ENCODE measurements around the gene SORCS2. TPM values are rescaled to one million over a fixed set of nuclear protein-coding genes. Genes with fewer than 3 reads are reported as not detected.

The SORCS2 gene
- total RNA-seq, 1 experiment from 2014 or later: 0.05 TPM

DNA sequence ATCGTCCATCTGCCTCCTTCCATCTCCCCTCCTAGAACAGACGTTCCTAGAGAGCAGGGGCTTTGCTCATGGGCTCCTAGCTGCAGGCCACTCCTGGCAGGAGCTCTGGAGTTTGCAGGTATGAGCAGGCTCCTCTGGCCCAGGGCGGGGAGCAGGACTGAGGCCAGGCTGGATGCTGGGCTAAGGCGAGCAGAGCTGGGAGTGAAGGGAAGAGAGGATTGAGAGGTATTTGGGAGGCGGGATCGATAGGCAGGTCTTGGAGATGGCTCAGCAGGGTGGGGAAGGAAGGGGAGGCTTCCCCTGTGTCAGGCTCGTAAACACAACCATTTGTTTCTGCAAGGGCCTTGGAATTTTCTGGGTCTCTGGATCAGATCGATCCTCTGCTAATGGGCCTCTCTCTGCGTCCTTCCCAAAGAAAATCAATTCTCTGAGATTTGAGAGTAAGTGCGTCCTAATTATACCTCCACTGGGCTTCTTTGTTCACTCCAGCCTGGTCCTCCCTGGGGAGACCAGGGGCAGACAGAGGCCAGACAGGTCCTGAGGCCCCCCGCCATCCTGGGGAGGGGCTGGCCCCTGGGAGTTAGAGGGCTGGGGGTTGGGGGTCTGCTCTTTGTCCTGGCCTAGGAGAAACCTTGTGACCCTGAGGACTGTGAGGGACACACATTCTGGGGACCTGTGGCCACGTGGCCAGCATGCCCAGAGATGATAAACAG lies 337.2 kb downstream of the SORCS2 start:
- Histone ChIP-seq H3K4me1 (replicated peaks) (no peaks in the 10 kb centered on the region), H3K9me3 (replicated peaks) (no peaks in the 10 kb centered on the region), H3K4me3 (no peak overlapping the region), H3K27me3 (replicated peaks) (peaks cover 5% of the 10 kb centered on the region; the same call in 1 of the 2 replicates), H3K27ac (no peak overlapping the region), H3K36me3 (no peaks in the 10 kb centered on the region)
- no peak for DNase-seq (ENCODE audit: low read depth in 1 of 2, low spot score in 2 of 2)

DNA sequence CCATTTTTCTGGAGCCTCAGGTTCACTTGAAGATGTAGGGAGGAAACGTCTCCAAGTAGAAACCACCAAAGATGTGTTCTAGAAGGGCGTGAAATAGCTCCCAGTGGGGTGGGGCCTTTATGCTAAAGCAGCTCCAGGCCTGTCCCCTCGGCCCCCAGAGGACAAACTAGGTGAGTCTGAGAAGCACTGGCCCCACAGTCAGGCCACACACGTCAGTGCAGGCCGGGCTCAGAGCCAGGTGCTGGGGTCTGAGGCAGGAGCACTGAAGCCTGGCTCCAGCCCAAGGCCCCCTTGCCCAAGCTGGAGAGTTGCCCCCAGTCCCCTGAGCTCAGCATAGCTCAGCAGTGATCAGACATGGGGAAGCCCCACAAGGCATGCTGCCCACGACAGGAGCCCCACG lies 337.7 kb downstream of the SORCS2 start:
- Histone ChIP-seq H3K36me3 (no peaks in the 10 kb centered on the region), H3K9me3 (replicated peaks) (no peaks in the 10 kb centered on the region), H3K27me3 (replicated peaks) (0 out of 2 replicates have a peak, but pooled peaks cover 3% of the 10 kb centered on the region), H3K4me3 (no peak overlapping the region), H3K4me1 (replicated peaks) (no peaks in the 10 kb centered on the region), H3K27ac (no peak overlapping the region)
- no peak for DNase-seq (ENCODE audit: low read depth in 1 of 2, low spot score in 2 of 2)

DNA sequence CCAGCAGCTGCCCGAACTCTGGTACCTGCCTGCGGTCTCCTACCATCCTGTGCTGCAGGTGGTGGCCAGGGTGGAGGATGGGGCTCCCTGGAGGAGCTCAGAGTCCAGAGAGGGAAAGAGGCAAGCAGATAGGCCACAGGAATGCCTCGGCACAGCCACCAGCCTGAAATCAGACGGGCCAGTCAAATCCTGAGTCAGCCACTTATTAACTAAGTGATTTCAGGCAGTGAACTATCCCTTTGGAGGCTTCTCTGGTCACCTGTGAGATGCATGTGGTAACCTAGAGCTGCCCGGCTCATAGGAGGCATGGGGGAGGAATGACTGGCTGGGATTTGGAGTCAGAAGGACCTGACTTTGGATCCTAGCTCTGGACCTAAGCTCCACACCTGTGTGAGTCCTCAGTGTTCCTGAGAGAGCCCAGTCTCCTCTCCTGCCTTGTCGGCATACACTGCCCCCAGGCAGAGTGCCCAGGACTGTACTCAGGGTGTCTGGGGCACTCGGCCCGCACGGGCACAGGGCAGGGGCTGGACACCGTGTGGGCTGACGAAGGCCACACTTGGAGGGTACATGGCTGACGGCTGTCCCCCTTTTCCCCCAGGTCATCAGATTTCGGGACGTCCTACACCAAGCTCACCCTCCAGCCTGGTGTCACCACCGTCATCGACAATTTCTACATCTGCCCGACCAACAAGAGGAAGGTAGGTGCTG lies 338.7 kb downstream of the SORCS2 start:
- no peaks in the 10 kb centered on the region for H3K4me1 ChIP-seq (replicated peaks)
- no peak overlapping the region for H3K27ac ChIP-seq
- H3K9me3 ChIP-seq (replicated peaks): no peaks in the 10 kb centered on the region
- 0 out of 2 replicates have a peak, but pooled peaks cover 3% of the 10 kb centered on the region for H3K27me3 ChIP-seq (replicated peaks)
- no peak for DNase-seq (ENCODE audit: low read depth in 1 of 2, low spot score in 2 of 2)
- no peaks in the 10 kb centered on the region for H3K36me3 ChIP-seq
- no peak overlapping the region for H3K4me3 ChIP-seq

DNA sequence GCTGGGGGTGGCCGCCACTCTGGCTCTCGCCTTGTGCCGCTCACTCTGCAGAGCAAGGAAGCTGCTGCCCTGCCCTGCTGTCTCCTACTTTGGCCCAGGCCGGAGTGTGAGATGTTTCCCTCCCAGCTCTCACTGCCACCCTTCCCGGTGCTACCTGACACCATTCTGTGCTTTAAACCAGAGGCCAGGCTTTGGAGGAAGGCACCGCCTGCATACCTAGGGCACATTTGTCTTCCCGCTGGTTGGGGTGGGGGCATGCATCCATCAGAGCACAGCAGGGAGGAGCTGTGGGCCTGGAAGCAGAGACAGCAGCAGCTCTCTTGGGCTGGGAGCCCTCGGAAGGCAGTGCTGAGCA lies 339.3 kb downstream of the SORCS2 start:
- H3K27me3 ChIP-seq (replicated peaks): 0 out of 2 replicates have a peak, but pooled peaks cover 3% of the 10 kb centered on the region
- H3K27ac ChIP-seq: no peak overlapping the region
- no peak for DNase-seq (ENCODE audit: low read depth in 1 of 2, low spot score in 2 of 2)
- no peaks in the 10 kb centered on the region for H3K9me3 ChIP-seq (replicated peaks)
- H3K4me3 ChIP-seq: no peak overlapping the region
- no peaks in the 10 kb centered on the region for H3K4me1 ChIP-seq (replicated peaks)
- H3K36me3 ChIP-seq: no peaks in the 10 kb centered on the region

DNA sequence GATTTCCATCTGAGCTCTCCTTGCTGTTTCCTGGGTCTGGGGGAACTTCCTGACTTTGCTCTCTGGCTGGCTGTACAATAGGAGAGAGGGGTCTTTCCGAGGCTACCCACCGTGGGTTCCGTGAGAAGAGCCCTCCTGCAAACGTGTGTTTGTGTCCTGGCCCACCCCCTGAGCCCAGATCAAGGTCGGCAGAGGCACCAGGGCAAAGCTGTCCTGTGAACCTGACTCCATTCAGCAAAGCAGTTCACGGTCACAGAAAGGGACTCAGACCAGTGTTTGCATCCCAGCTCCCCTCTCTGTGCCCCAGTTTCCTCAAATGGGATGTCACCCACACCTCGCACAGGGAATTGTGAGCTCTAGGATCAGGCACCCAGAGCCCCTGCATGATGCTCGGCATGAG lies 339.7 kb downstream of the SORCS2 start:
- H3K36me3 ChIP-seq: no peaks in the 10 kb centered on the region
- no peak overlapping the region for H3K27ac ChIP-seq
- H3K4me1 ChIP-seq (replicated peaks): no peaks in the 10 kb centered on the region
- 0 out of 2 replicates have a peak, but pooled peaks cover 3% of the 10 kb centered on the region for H3K27me3 ChIP-seq (replicated peaks)
- H3K4me3 ChIP-seq: no peak overlapping the region
- no peaks in the 10 kb centered on the region for H3K9me3 ChIP-seq (replicated peaks)
- DNase-seq (ENCODE audit: low read depth in 1 of 2, low spot score in 2 of 2): no peak

DNA sequence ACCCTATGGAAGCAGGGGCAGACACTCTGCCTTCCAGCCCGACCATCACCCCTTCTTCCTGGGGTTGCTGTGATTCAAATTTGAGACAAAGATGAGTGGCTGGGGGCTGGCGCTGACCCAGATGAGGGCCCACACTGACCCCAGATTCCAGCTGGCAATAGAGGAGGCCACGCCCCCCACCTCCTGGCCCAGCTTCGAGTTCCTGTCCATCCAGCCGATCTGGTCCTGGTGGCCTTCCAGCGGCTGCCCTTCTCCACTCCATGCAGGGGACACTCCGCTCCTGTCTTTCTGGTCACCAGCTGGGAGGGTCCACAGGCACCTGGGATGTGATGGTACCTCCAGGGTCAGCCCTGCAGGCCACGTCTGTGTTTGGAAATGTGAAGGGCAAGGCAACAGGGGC lies 340.9 kb downstream of the SORCS2 start:
- Histone ChIP-seq H3K27ac (no peak overlapping the region), H3K27me3 (replicated peaks) (0 out of 2 replicates have a peak, but pooled peaks cover 3% of the 10 kb centered on the region), H3K4me3 (no peak overlapping the region), H3K9me3 (replicated peaks) (no peaks in the 10 kb centered on the region), H3K36me3 (no peaks in the 10 kb centered on the region), H3K4me1 (replicated peaks) (no peaks in the 10 kb centered on the region)
- no peak for DNase-seq (ENCODE audit: low read depth in 1 of 2, low spot score in 2 of 2)

DNA sequence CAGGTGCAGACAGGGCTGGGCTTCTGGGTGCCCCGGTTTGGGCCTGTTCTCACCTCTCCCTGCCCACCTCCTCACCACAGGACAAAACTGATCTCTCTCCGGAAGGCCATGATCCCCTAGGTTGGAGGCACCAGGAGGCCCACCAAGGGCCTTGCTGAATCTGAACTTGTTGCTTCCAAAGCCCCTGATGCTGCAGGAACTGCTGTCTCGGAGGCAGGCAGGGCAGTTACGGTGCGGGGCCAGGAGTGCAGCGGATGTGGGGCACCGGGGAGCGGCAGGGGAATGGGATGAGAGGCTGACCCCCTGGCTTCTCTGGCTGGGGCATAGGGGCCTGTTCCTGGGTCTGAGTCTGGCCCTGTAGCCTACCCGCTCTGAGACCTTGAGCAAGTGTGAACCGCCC lies 342.8 kb downstream of the SORCS2 start:
- no peaks in the 10 kb centered on the region for H3K4me1 ChIP-seq (replicated peaks)
- H3K27ac ChIP-seq: no peak overlapping the region
- DNase-seq (ENCODE audit: low read depth in 1 of 2, low spot score in 2 of 2): no peak
- no peaks in the 10 kb centered on the region for H3K36me3 ChIP-seq
- 0 out of 2 replicates have a peak, but pooled peaks cover 3% of the 10 kb centered on the region for H3K27me3 ChIP-seq (replicated peaks)
- H3K4me3 ChIP-seq: no peak overlapping the region
- H3K9me3 ChIP-seq (replicated peaks): no peaks in the 10 kb centered on the region

DNA sequence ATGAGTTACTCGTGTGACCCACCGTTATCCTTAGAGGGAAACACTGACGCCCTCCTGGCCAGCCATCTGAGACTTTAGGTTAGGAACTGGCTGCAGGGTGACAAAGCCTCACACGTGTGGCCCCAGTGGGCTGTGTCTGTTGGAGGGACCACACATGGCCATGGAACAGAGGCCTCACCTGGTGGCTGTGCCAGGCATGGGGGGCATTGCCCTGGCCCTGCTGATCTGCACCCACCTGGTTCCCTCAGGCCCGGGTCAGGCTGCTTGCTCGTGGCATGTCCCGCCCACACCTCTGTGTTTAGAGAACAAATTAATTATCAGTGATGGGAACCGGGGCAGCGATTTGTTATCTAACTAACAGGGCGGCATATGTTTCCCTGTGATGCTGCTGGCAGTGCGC lies 343.3 kb downstream of the SORCS2 start:
- Histone ChIP-seq H3K9me3 (replicated peaks) (no peaks in the 10 kb centered on the region), H3K4me3 (no peak overlapping the region), H3K36me3 (no peaks in the 10 kb centered on the region), H3K27ac (no peak overlapping the region), H3K4me1 (replicated peaks) (no peaks in the 10 kb centered on the region), H3K27me3 (replicated peaks) (0 out of 2 replicates have a peak, but pooled peaks cover 3% of the 10 kb centered on the region)
- DNase-seq (ENCODE audit: low read depth in 1 of 2, low spot score in 2 of 2): no peak

DNA sequence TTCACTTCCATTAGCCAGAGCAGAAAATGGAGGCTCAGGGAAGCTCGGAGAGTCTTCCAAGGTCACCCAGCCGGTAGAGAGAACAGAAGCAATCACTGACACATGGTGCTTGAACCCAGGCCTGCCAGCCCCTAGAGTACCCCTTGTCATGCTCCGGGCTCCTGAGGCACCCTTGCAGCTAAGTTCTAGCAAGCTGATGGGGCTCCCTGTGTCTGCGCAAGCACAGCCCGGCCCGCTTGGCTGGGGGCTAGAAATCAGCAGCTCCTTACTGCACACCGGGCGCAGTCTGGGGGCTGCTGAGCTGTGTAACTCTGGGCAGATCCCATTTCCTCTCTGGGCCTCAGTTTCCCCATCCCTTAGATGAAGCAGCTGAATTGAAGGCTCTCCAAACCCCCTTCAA lies 344.5 kb downstream of the SORCS2 start:
- no peak for DNase-seq (ENCODE audit: low read depth in 1 of 2, low spot score in 2 of 2)
- Histone ChIP-seq H3K4me3 (no peak overlapping the region), H3K9me3 (replicated peaks) (no peaks in the 10 kb centered on the region), H3K36me3 (no peaks in the 10 kb centered on the region), H3K27ac (no peak overlapping the region), H3K27me3 (replicated peaks) (no peaks in the 10 kb centered on the region), H3K4me1 (replicated peaks) (no peaks in the 10 kb centered on the region)

DNA sequence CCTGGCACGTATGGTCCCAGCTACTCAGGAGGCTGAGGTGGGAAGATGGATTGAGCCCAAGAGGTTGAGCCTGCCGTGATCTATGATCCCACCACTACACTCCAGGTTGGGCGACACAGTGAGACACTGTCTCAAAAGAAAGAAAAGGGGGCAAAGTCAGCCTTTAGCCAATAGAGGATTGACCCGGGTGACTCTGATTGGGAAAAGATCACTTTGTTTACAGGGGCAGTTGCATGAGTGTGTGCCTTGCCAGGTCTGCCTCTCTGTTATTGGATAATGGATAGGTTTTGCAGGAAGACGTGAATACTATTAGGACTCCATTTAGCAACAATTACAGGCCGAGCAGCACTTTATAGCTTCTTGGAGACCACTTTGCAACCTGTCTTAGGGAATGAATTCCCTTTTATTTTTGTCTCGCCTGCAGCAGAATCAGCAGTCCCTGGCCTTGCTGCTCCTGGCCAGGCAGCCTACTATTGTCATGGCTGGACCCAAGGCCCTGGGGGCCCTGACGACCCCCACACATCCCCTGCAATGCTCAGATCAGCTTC lies 345.6 kb downstream of the SORCS2 start:
- Histone ChIP-seq H3K36me3 (no peaks in the 10 kb centered on the region), H3K4me3 (no peak overlapping the region), H3K27ac (no peak overlapping the region), H3K27me3 (replicated peaks) (no peaks in the 10 kb centered on the region), H3K4me1 (replicated peaks) (no peaks in the 10 kb centered on the region), H3K9me3 (replicated peaks) (no peaks in the 10 kb centered on the region)
- DNase-seq (ENCODE audit: low read depth in 1 of 2, low spot score in 2 of 2): no peak

DNA sequence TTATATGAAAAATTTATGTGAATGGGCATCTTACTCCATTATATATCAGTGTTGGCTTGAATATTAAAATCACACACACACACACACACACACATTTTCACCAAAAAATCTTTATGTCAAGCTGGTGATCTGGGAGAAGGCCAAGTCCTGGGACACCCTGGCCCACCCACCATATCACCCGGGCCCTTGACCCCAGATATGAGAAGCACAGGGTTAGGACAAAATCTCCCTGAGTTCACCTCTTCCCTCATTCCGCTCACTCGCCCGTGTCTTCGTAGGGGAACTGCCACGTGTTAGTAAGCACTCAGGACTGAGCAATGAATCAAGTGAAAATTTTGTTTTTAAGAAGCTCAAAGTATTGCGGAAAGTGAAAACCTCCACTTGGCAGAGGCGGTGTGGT lies 346.2 kb downstream of the SORCS2 start:
- Histone ChIP-seq H3K27me3 (replicated peaks) (no peaks in the 10 kb centered on the region), H3K36me3 (no peaks in the 10 kb centered on the region), H3K4me1 (replicated peaks) (no peaks in the 10 kb centered on the region), H3K9me3 (replicated peaks) (no peaks in the 10 kb centered on the region), H3K27ac (no peak overlapping the region), H3K4me3 (no peak overlapping the region)
- no peak for DNase-seq (ENCODE audit: low read depth in 1 of 2, low spot score in 2 of 2)

DNA sequence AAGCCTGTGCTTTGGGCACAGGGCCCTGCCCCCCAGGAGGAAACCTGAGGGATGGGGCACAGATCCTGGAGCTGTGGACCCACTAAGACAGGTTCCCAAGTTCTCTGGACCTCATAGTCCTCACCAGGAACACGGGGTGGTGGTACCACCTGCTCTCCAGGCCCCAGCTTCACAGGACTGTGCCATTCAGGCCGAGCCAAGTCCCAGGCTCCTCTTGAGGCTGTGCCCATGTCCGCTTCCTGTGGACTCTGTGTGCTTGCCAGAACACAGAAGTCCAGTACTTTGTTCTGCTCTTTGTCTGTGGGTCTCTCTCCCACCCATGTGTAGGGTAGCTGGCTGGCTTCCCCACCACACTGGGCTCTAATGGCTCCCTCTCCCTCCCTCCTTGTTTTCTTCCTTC lies 346.8 kb downstream of the SORCS2 start:
- no peaks in the 10 kb centered on the region for H3K4me1 ChIP-seq (replicated peaks)
- no peak overlapping the region for H3K27ac ChIP-seq
- no peak overlapping the region for H3K4me3 ChIP-seq
- no peaks in the 10 kb centered on the region for H3K36me3 ChIP-seq
- no peak for DNase-seq (ENCODE audit: low read depth in 1 of 2, low spot score in 2 of 2)
- no peaks in the 10 kb centered on the region for H3K27me3 ChIP-seq (replicated peaks)
- H3K9me3 ChIP-seq (replicated peaks): no peaks in the 10 kb centered on the region

DNA sequence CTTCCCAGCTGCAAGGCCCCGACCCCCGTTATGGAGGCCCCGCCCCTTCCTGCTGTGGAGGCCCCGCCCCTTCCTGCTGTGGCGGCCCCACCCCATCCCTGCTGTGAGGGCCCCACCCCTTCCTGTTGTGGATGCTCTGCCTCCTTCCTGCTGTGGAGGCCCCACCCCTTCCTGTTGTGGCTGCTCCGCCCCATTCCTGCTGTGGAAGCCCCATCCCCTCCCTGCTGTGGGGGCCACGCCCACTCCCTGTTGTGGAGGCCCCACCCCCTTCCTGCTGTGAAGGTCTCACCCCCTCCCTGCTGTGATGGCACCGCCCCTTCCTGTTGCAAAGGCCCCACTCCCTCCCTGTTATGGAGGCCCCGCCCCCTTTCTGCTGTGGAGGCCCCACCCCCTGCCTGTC lies 347.3 kb downstream of the SORCS2 start:
- H3K36me3 ChIP-seq: no peaks in the 10 kb centered on the region
- peak in 1 of 2 experiments; percentile 54 for DNase-seq (ENCODE audit: low read depth in 1 of 2, low spot score in 2 of 2)
- no peak overlapping the region for H3K27ac ChIP-seq
- H3K4me1 ChIP-seq (replicated peaks): no peaks in the 10 kb centered on the region
- H3K27me3 ChIP-seq (replicated peaks): no peaks in the 10 kb centered on the region
- H3K4me3 ChIP-seq: no peak overlapping the region
- no peaks in the 10 kb centered on the region for H3K9me3 ChIP-seq (replicated peaks)

DNA sequence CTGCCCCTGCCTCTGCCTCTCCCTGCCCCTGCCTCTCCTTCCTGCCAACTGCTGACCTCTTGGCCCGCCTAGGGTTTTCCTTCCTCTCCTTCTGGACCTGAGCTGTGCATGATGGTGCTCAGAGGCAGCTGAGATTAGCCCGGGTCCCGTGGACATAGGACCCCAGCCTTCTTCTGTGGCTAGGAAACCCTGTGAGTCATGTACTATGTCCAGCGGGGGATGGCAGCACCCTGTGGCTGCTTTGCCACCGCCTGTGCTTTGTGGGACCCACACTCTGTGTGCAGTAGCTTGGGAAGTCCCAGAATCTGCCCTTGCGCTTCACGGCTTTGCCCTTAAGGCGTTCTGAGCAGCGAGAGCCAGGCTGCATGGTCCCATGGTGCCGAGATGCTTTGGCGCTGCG lies 347.9 kb downstream of the SORCS2 start:
- DNase-seq (ENCODE audit: low read depth in 1 of 2, low spot score in 2 of 2): no peak
- no peaks in the 10 kb centered on the region for H3K36me3 ChIP-seq
- H3K27me3 ChIP-seq (replicated peaks): no peaks in the 10 kb centered on the region
- no peak overlapping the region for H3K27ac ChIP-seq
- H3K4me3 ChIP-seq: no peak overlapping the region
- H3K4me1 ChIP-seq (replicated peaks): no peaks in the 10 kb centered on the region
- no peaks in the 10 kb centered on the region for H3K9me3 ChIP-seq (replicated peaks)
